HG03095 (cell line): ENCODE data around the gene CPHXL2.

Experiments
- ATAC-seq: cut with Tn5 transposase; IDR thresholded peaks from one replicate; pipeline ENCODE4 v1.9.1; 2021; ENCODE audit warnings: moderate library complexity; ENCODE audit not compliant: unreplicated experiment

Gene CPHXL2

GRCh38 chr16:75676909-75677308 lies at the start of gene CPHXL2:
CPHXL2 (minus strand) TSS chr16:75677009; CDS start chr16:75676999, 10 bp downstream.
- ATAC-seq = no peak

DNA sequence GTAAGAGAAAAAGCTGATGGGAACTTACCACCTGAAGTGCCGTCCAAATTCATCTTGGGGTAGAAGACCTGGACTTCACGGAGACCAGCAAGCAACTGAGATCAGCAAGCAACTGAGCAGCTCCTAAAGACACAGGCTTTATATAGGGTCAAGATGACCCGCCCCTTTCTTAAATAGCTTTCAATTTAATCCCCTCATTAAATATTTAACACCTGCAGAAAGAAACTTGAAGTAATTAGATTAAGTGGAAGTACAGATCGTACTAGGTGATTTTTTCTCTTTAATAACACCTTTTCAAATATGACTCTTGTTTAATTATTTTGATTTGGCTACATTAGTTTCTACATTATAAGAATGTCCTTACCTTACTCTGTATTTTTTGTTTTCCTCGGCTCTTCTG lies 49.6 kb upstream of the CPHXL2 start, which contains the start of gene CPHXL:
TSS of gene CPHXL (minus strand) at position 101 of the 400 bp plus-strand sequence. CDS start at position 53, 48 bp downstream.
- no peak for ATAC-seq

DNA sequence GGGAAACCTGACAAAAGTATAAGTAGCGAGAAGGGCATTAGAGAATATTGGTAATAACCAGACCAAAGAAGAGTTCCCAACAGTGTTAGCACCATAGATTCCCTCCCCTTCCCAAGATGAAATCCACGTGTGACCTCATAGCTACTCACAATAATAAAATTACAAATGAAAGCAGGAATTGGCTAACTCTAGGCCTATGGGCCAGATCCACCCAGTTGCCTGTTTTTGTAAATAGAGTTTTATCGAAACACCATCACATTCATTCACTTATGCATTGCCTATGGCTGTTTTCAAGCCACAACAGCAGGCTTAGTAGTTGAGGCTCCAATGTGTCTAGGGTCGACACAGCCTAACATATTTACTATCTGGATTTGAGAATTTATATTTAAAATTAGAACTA lies 41.6 kb upstream of the CPHXL2 start:
- no peak for ATAC-seq

GRCh38 chr16:75714661-75715060 lies 37.9 kb upstream of the CPHXL2 start:
- no peak for ATAC-seq

- ATAC-seq = no peak
Observed at GRCh38 chr16:75710344-75710743, 33.5 kb upstream of the CPHXL2 start.

GRCh38 chr16:75703306-75703705 lies 26.5 kb upstream of the CPHXL2 start:
- ATAC-seq = no peak

DNA sequence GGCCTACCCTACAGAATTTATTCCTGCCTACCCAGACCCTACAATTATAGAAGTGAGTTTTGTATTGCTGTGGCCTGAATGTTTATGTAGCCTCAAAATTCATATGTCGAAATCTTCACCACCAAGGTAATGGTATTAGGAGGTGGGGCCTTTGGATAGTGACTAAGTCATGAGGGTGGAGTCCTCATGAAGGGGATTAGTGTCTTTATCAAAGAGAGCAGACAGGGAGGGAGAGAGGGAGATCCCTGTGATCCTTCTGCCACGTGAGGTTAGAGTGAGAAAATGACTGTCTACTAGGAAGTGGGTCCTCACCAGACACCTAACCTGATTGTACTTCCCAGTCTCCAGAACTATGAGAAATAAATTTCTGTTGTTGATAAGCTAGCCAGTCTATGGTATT lies 25.4 kb upstream of the CPHXL2 start:
- ATAC-seq = no peak

- no peak for ATAC-seq
Observed at GRCh38 chr16:75701361-75701760, 24.6 kb upstream of the CPHXL2 start, which contains the start of gene DUXB. DUXB (minus strand) TSS chr16:75701461; CDS start chr16:75701418, 43 bp downstream.

DNA sequence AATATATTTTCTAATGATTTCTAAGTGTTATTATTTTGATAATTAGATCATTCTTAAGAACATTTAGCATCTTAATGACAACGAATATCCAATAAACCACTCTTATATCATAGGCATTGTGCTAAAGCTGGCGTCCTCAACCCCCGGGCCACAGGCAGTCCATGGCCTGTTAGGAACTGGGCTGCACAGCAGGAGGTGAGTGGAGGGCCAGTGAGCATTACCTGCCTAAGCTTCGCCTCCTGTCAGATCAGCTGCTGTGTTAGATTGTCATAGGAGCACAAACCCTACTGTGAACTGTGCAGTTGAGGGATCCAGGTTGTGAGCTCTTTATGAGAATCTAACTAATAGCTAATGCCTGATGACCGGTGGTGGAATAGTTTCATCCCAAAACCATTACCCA lies 20.8 kb upstream of the CPHXL2 start:
- no peak for ATAC-seq

DNA sequence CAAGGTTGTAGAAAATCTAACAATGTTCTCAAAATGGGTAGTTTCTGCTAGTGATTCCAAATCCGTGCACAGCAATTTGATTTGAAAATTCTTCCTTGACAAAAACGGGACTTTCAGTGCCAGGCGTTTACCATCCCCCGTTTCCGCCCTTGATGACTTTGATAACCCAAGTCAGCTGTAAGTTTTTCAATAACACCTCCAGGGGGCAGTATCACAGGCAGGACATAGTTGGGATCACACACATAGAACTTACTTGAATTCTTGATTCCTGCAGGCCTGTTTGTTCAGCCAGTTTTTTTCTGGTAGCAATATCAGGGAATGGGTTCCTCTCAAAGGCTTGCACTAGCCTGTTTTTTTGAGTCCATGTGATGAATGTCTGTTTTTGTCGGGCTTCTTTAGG lies 18.9 kb upstream of the CPHXL2 start:
- ATAC-seq = no peak

- no peak for ATAC-seq
Observed at GRCh38 chr16:75687361-75687760, 10.6 kb upstream of the CPHXL2 start.

DNA sequence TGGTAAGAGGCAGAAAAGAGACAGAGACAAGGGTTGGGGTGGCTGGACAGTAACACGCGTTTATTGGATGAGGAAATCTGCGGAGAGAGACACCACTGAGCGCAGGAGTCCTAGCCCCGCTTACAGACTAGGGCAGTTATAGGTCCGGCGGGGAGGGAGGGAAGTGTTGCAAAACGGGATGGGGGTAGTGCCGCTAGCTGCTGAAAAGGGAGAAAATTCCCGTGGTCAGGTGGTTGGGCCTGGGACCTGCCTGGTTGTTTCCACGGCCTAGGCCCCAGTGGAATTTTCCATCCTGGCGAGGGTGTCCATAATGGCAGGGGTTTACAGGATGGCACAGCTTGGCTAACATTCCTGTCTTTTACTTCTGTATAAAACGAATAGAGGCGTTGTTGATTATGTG lies 5.5 kb upstream of the CPHXL2 start:
- no peak for ATAC-seq

- ATAC-seq = no peak
Observed at GRCh38 chr16:75679366-75679765, 2.6 kb upstream of the CPHXL2 start.

DNA sequence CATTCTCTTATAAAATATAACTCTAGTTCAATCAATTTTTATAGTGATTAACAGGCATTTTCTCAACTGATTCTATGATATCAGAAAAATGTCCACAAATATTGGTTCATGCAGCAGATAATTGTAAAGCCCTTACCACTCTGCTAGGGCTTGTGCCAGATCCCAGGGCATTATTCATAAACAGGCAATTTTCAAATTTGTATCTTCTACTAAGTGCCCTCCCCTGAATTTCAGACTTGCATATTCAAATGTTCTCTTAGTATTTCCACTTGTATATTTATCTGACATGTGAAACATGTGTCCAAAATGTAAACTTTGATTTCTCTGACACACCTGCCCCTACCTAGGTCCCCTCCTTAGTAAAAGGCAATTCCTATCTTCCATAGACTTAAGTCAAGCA lies 9.3 kb downstream of the CPHXL2 start:
- ATAC-seq = no peak

GRCh38 chr16:75660726-75661302 lies 16.0 kb downstream of the CPHXL2 start:
- no peak for ATAC-seq

DNA sequence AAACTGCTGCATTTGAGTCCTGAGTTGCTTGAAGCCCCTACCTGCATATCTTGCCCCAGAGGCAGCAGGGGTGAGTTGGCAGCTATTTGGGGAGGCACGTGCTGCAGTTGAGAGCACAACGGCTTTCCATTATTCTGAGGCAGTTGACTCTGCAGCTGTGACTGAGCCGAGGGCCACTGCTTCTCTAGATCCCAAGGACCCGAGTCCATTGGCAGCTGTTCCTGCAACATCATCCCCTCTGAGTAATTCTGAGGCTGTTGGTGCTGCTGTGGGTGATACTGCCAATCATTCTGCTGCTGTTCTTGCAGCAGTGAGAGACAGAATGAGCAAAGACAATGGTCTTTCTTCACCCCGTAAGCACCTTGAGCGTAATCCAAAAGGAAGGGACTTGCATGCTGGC lies 16.5 kb downstream of the CPHXL2 start:
- no peak for ATAC-seq

DNA sequence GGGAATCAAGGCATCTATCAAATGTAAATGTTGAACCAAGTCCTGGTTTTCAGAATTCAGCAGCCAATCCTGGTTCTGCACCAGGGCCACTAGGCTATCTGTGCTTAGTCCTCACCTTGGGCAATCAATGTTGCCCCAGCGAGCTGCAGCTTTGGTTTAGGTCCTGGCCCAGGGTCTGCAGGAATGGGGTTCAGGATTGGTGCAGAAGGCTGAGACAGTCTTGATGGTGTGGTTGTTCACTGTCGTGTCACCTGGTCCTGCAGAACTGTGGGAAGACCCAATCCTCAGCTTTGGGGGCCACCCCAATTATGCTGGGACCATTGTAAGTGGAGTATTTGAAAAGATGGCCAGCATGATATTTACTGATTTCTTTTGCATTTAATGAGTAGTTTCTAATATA lies 18.6 kb downstream of the CPHXL2 start:
- ATAC-seq = no peak

DNA sequence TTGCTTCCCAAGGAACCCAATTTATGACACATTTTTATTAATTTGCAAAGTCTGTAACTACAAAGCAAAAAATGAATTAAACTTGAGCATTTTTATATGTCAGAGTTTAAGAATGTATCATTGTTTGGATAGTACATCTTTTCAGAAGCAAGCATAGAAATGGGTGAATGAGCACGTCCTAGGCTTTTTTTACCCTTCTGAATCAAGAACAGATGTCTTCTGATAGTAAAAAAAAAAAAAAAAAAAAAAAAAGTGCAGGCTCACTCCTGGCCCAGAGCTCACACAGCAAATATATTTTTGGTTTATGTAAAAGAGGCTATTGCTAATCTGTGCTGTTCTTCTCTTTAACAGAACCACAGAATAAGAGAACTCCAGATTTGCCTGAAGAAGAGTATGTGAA lies 22.9 kb downstream of the CPHXL2 start:
- ATAC-seq = no peak

GRCh38 chr16:75648265-75649076 lies 28.3 kb downstream of the CPHXL2 start:
- ATAC-seq = peak; percentile 28

DNA sequence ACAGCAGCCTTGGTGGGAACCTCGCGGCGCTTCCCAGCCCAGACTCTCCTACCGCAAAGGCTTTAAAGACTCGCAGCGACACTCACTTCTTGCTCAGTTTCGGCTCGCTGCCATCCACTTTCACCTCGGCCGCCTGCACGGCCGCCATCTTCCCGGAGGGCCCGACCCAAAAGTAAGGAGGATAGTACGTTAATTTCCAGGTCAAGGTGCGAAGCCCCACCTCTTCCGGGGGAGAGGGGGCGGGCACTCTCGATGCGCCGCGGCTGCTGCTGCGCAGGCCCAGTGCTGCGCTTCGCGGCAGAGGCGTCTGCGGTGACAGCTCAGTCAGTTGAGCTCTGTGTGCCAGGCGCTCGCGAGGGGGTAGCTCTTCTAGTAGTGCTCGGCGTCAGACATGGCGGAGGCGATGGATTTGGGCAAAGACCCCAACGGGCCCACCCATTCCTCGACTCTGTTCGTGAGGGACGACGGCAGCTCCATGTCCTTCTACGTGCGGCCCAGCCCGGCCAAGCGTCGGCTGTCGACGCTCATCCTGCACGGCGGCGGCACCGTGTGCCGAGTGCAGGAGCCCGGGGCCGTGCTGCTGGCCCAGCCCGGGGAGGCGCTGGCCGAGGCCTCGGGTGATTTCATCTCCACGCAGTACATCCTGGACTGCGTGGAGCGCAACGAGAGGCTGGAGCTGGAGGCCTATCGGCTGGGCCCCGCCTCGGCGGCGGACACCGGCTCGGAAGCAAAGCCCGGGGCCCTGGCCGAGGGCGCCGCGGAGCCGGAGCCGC lies 29.1 kb downstream of the CPHXL2 start, which contains the start of the genes KARS1 and TERF2IP:
TSS of gene KARS1 (minus strand) at position 174 of the 773 bp plus-strand sequence. CDS start at position 148, 26 bp downstream.
TSS of gene TERF2IP (plus strand) at position 282 of the 773 bp plus-strand sequence. CDS start at position 392, 110 bp downstream.
- ATAC-seq = peak; percentile 81

- peak; percentile 22 for ATAC-seq
Observed at GRCh38 chr16:75647112-75647491, 29.7 kb downstream of the CPHXL2 start.
